Measurements from ENCODE around the gene RBMX2.
A peak's percentile ranks its signal among the peaks of the same experiment; 100 is the strongest.
"Not testable (repeated sequence)": the region's sequence is repeated elsewhere in the genome, so short reads cannot be mapped to it uniquely, and the experiment has no call there.

Gene RBMX2

GRCh38 chrX:130401415-130402207, at the start of gene RBMX2:
TSS of gene RBMX2 (plus strand) at chrX:130401987. CDS start at chrX:130402033, 46 bp downstream.
- peak; percentile 65 for DNase-seq (ENCODE audit: low read depth)

DNA sequence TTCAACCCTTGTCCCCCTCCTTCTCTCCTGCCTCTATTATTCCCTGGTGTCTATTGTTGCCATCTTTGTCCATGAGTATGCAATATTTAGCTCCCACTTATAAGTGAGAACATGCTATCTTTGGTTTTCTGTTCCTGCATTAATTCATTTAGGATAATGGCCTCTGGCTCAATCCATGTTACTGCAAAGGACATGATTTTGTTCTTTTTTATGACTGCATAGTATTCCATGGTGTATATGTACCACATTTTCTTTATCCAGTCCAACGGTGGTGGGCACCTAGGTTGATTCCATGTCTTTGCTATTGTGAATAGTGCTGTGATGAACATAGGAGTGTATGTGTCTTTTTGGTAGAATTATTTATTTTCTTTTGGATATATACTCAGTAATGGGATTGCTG, 49.7 kb upstream of the RBMX2 start:
- not testable (repeated sequence) for DNase-seq (ENCODE audit: low read depth)

DNA sequence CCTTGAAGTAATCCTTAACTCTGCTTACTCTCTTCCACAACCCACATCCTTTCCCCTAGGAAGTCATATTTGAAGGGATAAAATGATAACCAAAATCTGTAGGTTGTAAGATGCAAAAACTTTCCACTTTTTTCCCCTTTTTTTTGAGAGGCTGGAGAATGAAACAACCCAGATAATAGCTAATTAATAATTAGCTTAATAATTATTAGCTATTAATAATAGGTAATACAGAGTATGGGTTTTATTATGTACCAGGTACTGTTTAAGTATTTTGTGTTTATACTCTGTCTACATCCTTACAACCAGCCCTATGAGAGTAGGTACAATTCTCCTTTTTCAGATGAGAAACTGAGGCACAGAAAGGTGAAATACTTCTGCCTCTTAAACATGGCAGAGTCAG, 25.7 kb upstream of the RBMX2 start:
- DNase-seq (ENCODE audit: low read depth) = no peak

DNA sequence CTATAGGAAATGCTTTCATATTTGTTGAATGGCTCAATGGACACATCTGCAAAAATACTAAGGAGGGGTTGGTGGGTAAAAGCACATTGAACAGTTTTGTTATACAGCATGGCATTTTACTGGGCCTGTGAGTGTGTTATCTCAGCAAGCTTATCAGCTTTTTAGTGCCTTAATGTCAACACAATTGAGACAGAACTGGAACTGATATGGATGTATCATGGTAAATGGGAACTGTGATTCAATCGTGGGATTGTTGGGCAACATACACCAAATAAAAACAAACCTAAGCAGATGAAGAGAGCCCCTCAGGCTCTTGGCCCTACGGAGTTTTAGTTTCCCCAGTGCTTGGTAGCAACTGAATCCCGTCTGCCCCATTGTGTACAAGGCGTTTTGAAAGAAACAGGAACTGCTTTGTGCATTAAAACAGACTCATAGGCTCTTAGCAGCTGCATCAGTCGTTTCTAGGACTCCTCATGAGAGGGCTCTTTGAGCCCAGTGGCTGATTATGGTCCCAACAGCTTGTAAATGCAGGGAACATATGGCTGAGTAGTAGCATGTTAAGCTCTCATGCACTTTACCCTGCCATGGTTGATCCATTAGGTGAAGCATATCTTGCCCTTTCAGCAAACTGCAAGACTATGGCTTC, 23.6 kb upstream of the RBMX2 start:
- DNase-seq (ENCODE audit: low read depth) = no peak

DNA sequence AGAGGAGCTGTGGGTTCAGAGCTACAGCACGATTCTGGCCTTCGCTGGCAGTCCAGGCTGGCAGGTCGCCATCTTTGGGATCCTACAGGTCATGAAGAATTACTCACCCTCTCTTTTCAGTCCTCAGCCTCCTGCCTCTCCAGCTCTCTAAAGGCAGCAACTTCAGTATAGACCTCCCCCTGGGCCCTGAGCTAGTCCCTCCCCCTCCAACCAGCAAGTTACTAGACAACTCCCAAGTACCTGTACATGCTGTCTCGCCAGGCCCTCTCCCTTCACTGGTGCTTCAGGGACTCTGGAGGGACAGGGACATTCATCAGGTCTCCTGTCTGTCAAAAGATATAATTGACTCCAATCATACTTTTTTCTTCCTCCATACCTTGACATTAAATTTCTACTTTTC, 16.3 kb upstream of the RBMX2 start, which contains the start of gene GPR119:
GPR119 (minus strand) TSS at position 155 of the 400 bp plus-strand sequence. CDS start 227 bp downstream, outside the sequence.
- no peak for DNase-seq (ENCODE audit: low read depth)

GRCh38 chrX:130386408-130386808, 15.4 kb upstream of the RBMX2 start:
- DNase-seq (ENCODE audit: low read depth) = no peak

DNA sequence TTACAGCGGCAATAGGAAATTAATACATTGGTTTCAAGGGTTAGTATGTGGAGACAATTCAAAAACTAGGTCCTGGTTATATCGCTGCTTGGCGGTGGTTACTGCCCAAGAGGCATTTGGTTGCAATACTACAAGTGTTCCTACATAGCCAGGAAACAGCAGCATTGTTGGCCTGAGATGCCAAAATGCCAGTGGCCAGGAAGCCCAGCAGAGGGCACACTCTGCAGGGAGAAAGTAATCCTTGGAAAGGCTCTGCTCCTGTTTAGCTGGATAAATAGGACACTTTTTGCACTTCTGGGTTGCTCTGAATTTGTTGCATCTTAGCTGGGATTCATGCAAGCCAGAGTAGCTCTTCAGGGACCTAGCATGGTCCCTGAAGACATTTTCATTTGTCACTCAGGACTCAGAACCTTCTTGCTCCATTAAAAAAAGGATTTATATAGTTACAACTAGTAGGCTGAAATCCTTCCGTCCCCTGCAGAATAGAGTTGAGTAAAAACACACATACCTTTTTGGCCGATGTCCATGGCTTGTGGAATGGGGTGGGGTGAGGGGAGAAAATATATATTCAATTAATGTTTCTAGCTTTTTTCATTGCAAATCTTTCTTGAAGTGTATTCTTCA, 8.2 kb upstream of the RBMX2 start:
- no peak for DNase-seq (ENCODE audit: low read depth)

DNA sequence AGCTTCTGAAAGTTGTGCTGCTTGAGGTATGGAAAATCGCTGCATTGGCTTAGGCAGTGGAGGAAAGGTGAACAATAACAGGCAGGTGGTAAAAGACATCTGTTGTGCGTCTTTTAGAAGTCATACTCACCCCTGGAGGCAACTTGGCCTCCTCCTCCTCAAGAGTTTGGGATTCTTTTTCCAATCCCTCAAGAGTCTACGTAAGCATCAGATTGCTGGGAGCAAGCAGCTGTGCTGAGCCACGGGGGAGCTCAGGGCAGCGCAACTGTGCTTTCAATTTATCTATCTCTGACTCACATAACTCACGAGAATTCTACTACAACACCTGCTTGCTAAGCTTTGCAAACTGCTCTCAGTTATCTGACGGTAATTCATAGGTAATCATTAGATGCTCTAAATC, 6.4 kb upstream of the RBMX2 start:
- no peak for DNase-seq (ENCODE audit: low read depth)

GRCh38 chrX:130402208-130402684, 459 bp downstream of the RBMX2 start:
- DNase-seq (ENCODE audit: low read depth) = no peak

DNA sequence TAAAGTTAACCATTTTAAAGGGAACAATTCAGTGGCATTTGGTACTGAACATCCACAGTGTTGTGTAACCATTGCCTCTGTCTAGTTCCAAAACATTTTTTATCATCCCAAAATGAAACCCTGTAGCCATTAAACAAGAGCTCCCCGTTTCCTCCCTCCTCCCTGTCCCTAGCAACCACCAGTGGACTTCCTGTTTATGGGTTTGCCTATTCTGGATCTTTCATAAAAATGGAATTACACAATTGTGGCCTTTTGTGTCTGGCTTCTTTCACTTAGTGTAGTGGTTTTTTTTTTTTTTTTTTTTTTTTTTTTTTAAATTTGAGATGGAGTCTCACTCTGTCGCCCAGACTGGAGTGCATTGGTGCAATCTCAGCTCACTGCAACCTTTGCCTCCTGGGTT, 11.6 kb downstream of the RBMX2 start:
- no peak for DNase-seq (ENCODE audit: low read depth)

DNA sequence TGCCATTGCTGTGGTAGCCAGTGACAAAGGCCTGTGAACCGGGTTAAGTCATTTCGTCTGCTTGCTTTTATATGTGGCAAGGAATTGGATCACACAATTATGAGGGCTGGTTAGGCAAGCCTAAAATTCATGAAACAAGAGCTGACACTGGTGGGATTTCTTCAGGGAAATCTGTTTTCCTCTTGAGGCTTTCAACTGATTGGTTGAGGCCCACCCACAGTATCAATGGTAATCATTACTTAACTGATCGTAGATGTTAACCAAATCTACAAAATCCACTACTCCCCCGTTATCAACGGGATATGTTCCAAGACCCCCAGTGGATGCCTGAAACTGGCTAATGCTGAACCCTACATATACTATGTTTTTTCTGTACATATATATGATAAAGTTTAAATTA, 13.0 kb downstream of the RBMX2 start:
- no peak for DNase-seq (ENCODE audit: low read depth)

GRCh38 chrX:130415201-130415600, 13.4 kb downstream of the RBMX2 start:
- no peak for DNase-seq (ENCODE audit: low read depth)

- no peak for DNase-seq (ENCODE audit: low read depth)
These were observed 15.0 kb downstream of the RBMX2 start for GRCh38 chrX:130416785-130417184.

- no peak for DNase-seq (ENCODE audit: low read depth)
These were observed 16.3 kb downstream of the RBMX2 start for GRCh38 chrX:130418066-130418465.

DNA sequence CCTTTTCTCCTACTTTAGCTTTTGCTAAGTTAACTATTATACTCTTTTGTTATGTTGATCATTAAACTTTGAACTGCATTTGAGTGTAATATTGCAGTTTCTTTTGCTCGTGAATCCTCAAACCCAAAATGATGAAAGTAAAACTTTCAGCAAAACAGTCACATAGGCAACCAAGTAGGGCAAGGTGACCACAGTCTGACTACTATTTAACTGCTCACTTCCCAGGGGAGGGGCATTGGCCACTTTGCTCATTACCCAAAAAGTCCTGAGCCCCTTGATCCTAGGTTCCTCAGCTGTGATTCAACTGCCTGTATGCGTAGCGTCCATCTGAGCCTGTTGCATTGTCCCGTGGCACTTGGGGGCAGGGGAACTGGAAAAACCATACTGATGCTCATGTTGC, 17.0 kb downstream of the RBMX2 start:
- DNase-seq (ENCODE audit: low read depth) = no peak

GRCh38 chrX:130419263-130419662, 17.5 kb downstream of the RBMX2 start:
- no peak for DNase-seq (ENCODE audit: low read depth)

DNA sequence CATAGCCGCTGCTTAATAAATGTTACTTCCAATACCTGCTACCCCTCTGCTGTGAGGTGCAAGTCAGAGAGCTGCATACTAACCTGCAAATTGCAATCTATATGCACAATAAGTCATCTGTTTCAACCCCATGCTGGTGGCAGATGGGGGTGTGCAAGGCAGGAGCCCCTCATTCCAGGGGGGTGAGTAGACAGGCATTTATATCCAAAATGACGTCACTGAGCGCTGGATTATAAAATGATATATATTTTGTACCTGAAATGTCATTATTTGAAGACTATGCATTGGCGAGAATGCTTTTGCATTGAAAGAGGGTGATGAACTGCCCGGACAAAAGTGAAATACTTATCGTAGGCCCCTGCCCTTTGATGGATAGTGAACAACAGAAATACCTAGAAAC, 24.7 kb downstream of the RBMX2 start:
- no peak for DNase-seq (ENCODE audit: low read depth)

DNA sequence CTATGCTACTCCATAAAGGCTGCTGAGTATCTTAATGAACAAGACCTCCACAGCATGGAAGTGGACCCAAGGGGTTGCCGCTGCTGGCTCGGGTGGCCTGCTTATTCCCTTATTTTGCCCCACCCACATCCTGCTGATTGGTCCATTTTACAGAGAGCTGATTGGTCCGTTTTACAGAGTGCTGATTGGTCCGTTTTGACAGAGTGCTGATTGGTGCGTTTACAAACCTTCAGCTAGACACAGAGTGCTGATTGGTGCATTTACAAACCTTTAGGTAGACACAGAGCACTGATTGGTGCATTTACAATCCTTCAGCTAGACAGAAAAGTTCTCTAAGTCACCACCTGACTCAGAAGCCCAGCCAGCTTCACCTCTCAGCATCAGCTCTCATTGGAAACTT, 27.4 kb downstream of the RBMX2 start:
- DNase-seq (ENCODE audit: low read depth) = not testable (repeated sequence)

DNA sequence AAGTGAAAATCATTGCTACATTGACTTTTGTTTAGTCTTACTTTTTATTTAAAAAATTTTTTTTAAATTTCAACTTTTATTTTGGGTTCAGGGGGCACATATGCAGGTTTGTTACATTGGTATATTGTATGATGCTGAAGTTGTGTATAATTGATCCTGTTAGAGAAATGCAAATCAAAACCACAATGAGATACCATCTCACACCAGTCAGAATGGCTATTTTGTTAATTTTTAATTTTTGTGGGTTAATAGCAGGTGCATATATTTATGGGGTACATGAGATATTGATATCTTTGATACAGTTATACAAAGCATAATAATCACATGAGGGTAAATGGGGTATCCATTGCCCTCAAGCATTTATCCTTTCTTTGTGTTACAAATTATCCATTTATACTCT, 34.1 kb downstream of the RBMX2 start:
- no peak for DNase-seq (ENCODE audit: low read depth)

GRCh38 chrX:130437996-130438395, 36.2 kb downstream of the RBMX2 start:
- not testable (repeated sequence) for DNase-seq (ENCODE audit: low read depth)

- DNase-seq (ENCODE audit: low read depth) = no peak
These were observed 42.1 kb downstream of the RBMX2 start for GRCh38 chrX:130443875-130444274.

DNA sequence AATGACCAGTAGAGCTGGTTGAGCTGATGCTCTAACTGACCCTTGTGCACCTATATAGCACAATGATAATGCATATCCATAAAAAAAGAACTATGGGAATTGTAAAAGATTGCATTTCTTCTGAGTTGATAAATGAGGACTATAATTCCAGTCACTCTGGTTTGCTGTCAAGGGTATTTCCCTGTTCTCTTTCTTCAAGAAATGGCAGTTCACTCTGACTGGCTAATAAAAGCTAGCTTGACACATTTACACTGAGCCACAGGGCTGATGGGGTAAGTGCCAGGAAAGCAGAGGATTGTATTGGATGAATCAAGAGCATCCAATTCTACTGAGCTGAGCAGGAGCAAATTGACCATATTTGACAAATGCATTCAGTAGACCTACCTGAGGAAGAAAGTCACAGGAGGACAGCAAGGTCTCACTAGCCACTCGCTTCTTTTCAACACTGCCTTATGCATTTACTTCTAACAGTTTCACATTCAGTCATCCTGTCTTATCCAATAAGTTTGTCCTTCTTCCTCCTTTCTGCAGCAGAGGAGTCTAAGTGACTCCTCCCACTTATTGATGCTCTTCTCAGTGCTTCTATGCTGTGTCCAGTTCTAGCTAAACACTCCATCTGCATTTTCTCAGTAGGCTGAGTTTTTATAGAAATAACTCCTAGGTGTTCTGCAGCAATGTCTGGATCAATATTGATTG, 43.0 kb downstream of the RBMX2 start:
- DNase-seq (ENCODE audit: low read depth) = no peak

All from activated T-cell treated with anti-CD3 and anti-CD28 coated beads for 48 hours (primary cell).